Ascending aorta (tissue), 2 donors: ENCODE measurements around the gene NSD1. TPM values are rescaled to one million over a fixed set of nuclear protein-coding genes. Genes with fewer than 3 reads are reported as not detected.
"Not testable (repeated sequence)": the region's sequence is repeated elsewhere in the genome, so short reads cannot be mapped to it uniquely, and the experiment has no call there.

Experiments
- DNase-seq, 2 donors: peaks; one replicate each; pipeline ENCODE4 v3.0.0-alpha.2; 2019; ENCODE audit warnings: low spot score in 2 of 2
- H3K27ac ChIP-seq, 2 donors: fragments of 200-600 bp; sonication (generic); one replicate each; pipeline ENCODE4 v1.5.1; 2016 to 2017; ENCODE audit warnings: mild to moderate bottlenecking in 1 of 2
- H3K27me3 ChIP-seq: fragments of 200-600 bp; sonication (generic); one replicate; pipeline ENCODE4 v1.5.1; 2017
- H3K36me3 ChIP-seq, 2 donors: fragments of 200-600 bp; sonication (generic); one replicate each; pipeline ENCODE4 v1.5.1; 2016
- H3K4me1 ChIP-seq, 2 donors: fragments of 200-600 bp; sonication (generic); one replicate each; pipeline ENCODE4 v1.5.1; 2016 to 2017; ENCODE audit warnings: mild to moderate bottlenecking in 1 of 2
- H3K4me3 ChIP-seq, 2 donors: fragments of 200-600 bp; sonication (generic); one replicate each; pipeline ENCODE4 v1.5.1; 2016 to 2017; ENCODE audit warnings: mild to moderate bottlenecking in 1 of 2
- H3K9me3 ChIP-seq, 2 donors: fragments of 200-600 bp; sonication (generic); one replicate each; pipeline ENCODE4 v1.5.1; 2016
- CTCF ChIP-seq, 3 experiments: fragments of 200-600 bp in 2 of 3; fragments of 450-650 bp in 1 of 3; sonication (generic) in 2 of 3; IDR thresholded peaks; one replicate each; pipeline ENCODE4 v1.5.1; 2016 to 2019; ENCODE audit warnings: antibody characterized with exemption in 3 of 3, mild to moderate bottlenecking in 1 of 3, moderate library complexity in 1 of 3
- intact Hi-C: fragments of 100-400 bp; cut with DNase I; formaldehyde crosslinking; loops from one replicate; pipeline ENCODE4 v1.15.1; 2023
- total RNA-seq: library from RNA; depleted of rRNA; stranded (reverse); fragments of >200 nt; gene quantifications from one replicate; pipeline ENCODE4 v1.1.0, GENCODE V29; 2016

Gene NSD1
- total RNA-seq, 1 donor from 2014 or later = 22.7 TPM

- Histone ChIP-seq H3K9me3 (no peaks in the 10 kb centered on the region), H3K27me3 (no peaks in the 10 kb centered on the region), H3K27ac (no peak overlapping the region), H3K4me3 (no peak overlapping the region), H3K4me1 (peaks cover 5 to 13% of the 10 kb centered on the region in 2 donors), H3K36me3 (peaks cover 33 to 39% of the 10 kb centered on the region in 2 donors)
- DNase-seq = no peak
- intact Hi-C loops = no loop called here
- no peak for TF ChIP-seq CTCF (IDR thresholded peaks at IDR 0.05)
Measured at GRCh38 chr5:177142778-177143177, 9.2 kb downstream of the NSD1 start.

- H3K4me3 ChIP-seq = no peak overlapping the region
- peaks cover 0 to 2% of the 10 kb centered on the region in 2 donors for H3K4me1 ChIP-seq
- DNase-seq = peak in 1 of 2 donors; percentile 38
- H3K27ac ChIP-seq = no peak overlapping the region
- peaks cover 45 to 55% of the 10 kb centered on the region in 2 donors for H3K36me3 ChIP-seq
- H3K9me3 ChIP-seq = no peaks in the 10 kb centered on the region
- TF ChIP-seq CTCF (IDR thresholded peaks at IDR 0.05) = no peak
- H3K27me3 ChIP-seq = no peaks in the 10 kb centered on the region
- intact Hi-C loops = no loop called here
Measured at GRCh38 chr5:177146891-177147638, 13.5 kb downstream of the NSD1 start.

- H3K27ac ChIP-seq, H3K27me3 ChIP-seq, H3K4me1 ChIP-seq, DNase-seq, H3K9me3 ChIP-seq, H3K4me3 ChIP-seq, intact Hi-C loops: not testable (repeated sequence)
- peaks cover 32 to 49% of the 10 kb centered on the region in 2 donors for H3K36me3 ChIP-seq
Measured at GRCh38 chr5:177150061-177150460, 16.5 kb downstream of the NSD1 start.

GRCh38 chr5:177154003-177154643, 20.6 kb downstream of the NSD1 start:
- H3K4me1 ChIP-seq = no peaks in the 10 kb centered on the region
- intact Hi-C loops = no loop called here

GRCh38 chr5:177162379-177162778, 28.8 kb downstream of the NSD1 start:
- no peak overlapping the region for H3K4me3 ChIP-seq
- DNase-seq = no peak

More at GRCh38 chr5:177154003-177154643, 20.6 kb downstream of the NSD1 start:
- no peak for DNase-seq
- Histone ChIP-seq H3K36me3 (peaks cover 6 to 27% of the 10 kb centered on the region in 2 donors), H3K9me3 (no peaks in the 10 kb centered on the region), H3K4me3 (no peak overlapping the region), H3K27me3 (no peaks in the 10 kb centered on the region), H3K27ac (no peak overlapping the region)
- TF ChIP-seq CTCF (IDR thresholded peaks at IDR 0.05) = no peak

More at GRCh38 chr5:177162379-177162778, 28.8 kb downstream of the NSD1 start:
- intact Hi-C loops = no loop called here
- H3K9me3 ChIP-seq = no peaks in the 10 kb centered on the region
- no peaks in the 10 kb centered on the region for H3K4me1 ChIP-seq
- peaks cover 0 to 4% of the 10 kb centered on the region in 2 donors for H3K36me3 ChIP-seq
- H3K27me3 ChIP-seq = no peaks in the 10 kb centered on the region
- no peak for TF ChIP-seq CTCF (IDR thresholded peaks at IDR 0.05)
- H3K27ac ChIP-seq = no peak overlapping the region
